ENCODE measurements around the gene INSYN2B.

INSYN2B gene

GRCh38 chr5:169871826-169872490 is 108.3 kb downstream of the INSYN2B start:
- TF ChIP-seq CTCF (IDR thresholded peaks at IDR 0.05; ENCODE audit: insufficient read depth, low read depth, low read length, missing control alignments), result no peak
- no peak overlapping the region for H3K4me3 ChIP-seq (ENCODE audit: low read length)
- DNase-seq (ENCODE audit: low read depth), result no peak

GRCh38 chr5:169870211-169870610 is 110.1 kb downstream of the INSYN2B start:
- TF ChIP-seq CTCF (IDR thresholded peaks at IDR 0.05; ENCODE audit: insufficient read depth, low read depth, low read length, missing control alignments), result no peak
- no peak for DNase-seq (ENCODE audit: low read depth)
- no peak overlapping the region for H3K4me3 ChIP-seq (ENCODE audit: low read length)

- DNase-seq (ENCODE audit: low read depth), result no peak
- no peak overlapping the region for H3K4me3 ChIP-seq (ENCODE audit: low read length)
- TF ChIP-seq CTCF (IDR thresholded peaks at IDR 0.05; ENCODE audit: insufficient read depth, low read depth, low read length, missing control alignments), result no peak
Observed at GRCh38 chr5:169869066-169869465, 111.2 kb downstream of the INSYN2B start.

GRCh38 chr5:169867347-169867746 is 112.9 kb downstream of the INSYN2B start:
- no peak overlapping the region for H3K4me3 ChIP-seq (ENCODE audit: low read length)
- no peak for DNase-seq (ENCODE audit: low read depth)
- TF ChIP-seq CTCF (IDR thresholded peaks at IDR 0.05; ENCODE audit: insufficient read depth, low read depth, low read length, missing control alignments), result no peak

- no peak for TF ChIP-seq CTCF (IDR thresholded peaks at IDR 0.05; ENCODE audit: insufficient read depth, low read depth, low read length, missing control alignments)
- H3K4me3 ChIP-seq (ENCODE audit: low read length), result no peak overlapping the region
- DNase-seq (ENCODE audit: low read depth), result no peak
Observed at GRCh38 chr5:169864483-169864882, 115.8 kb downstream of the INSYN2B start.

GRCh38 chr5:169862391-169862811 is 117.9 kb downstream of the INSYN2B start:
- DNase-seq (ENCODE audit: low read depth), result no peak
- TF ChIP-seq CTCF (IDR thresholded peaks at IDR 0.05; ENCODE audit: insufficient read depth, low read depth, low read length, missing control alignments), result no peak
- no peak overlapping the region for H3K4me3 ChIP-seq (ENCODE audit: low read length)

GRCh38 chr5:169861934-169862333 is 118.4 kb downstream of the INSYN2B start:
- TF ChIP-seq CTCF (IDR thresholded peaks at IDR 0.05; ENCODE audit: insufficient read depth, low read depth, low read length, missing control alignments), result no peak
- no peak overlapping the region for H3K4me3 ChIP-seq (ENCODE audit: low read length)
- peak; percentile 13 for DNase-seq (ENCODE audit: low read depth)

Measured in epithelial cell of esophagus (primary cell).